ENCODE data around the gene SIK3.

Gene SIK3

GRCh38 chr11:116890193-116890592 is 208.0 kb downstream of the SIK3 start:
- no peak overlapping the region for H2AFZ ChIP-seq (ENCODE audit: low read length)
- no peaks in the 10 kb centered on the region; the same call in 1 of the 2 replicates for H3F3A ChIP-seq (ENCODE audit: insufficient read depth, low read length)
- H3K27ac ChIP-seq (ENCODE audit: low read length): no peak overlapping the region
- peak; percentile 14 for DNase-seq
- no peaks in the 10 kb centered on the region for H3K36me3 ChIP-seq (replicated peaks; ENCODE audit: insufficient read depth, low read length)
- H3K9me2 ChIP-seq (replicated peaks; ENCODE audit: insufficient read depth, low read length): no peaks in the 10 kb centered on the region
- no peaks in the 10 kb centered on the region for H4K20me1 ChIP-seq (ENCODE audit: insufficient read depth, low read length)
- H3K4me3 ChIP-seq (ENCODE audit: low read length): no peak overlapping the region
- TF ChIP-seq CTCF (IDR thresholded peaks at IDR 0.05; ENCODE audit: low read length) (no peak), EZH2 (optimal IDR thresholded peaks at IDR 0.05; ENCODE audit: low read depth, low read length) (no peak), EZH2phosphoT487 (IDR thresholded peaks at IDR 0.05; ENCODE audit: low read length) (no peak)
- no peak overlapping the region for H3K9ac ChIP-seq (ENCODE audit: low read length)
- H3K4me2 ChIP-seq (ENCODE audit: low read depth, low read length): no peak overlapping the region
- H3K9me3 ChIP-seq (replicated peaks; ENCODE audit: insufficient read depth, low read length): no peaks in the 10 kb centered on the region
- H3K27me3 ChIP-seq (replicated peaks; ENCODE audit: insufficient read depth, low read length): no peaks in the 10 kb centered on the region
- H3K79me2 ChIP-seq (ENCODE audit: low read length): no peaks in the 10 kb centered on the region
- no peaks in the 10 kb centered on the region for H3K4me1 ChIP-seq (ENCODE audit: low read length)

GRCh38 chr11:116888884-116889549 is 209.2 kb downstream of the SIK3 start:
- Histone ChIP-seq H3K9me3 (replicated peaks; ENCODE audit: insufficient read depth, low read length) (no peaks in the 10 kb centered on the region), H3K4me2 (ENCODE audit: low read depth, low read length) (no peak overlapping the region)

GRCh38 chr11:116888024-116888423 is 210.2 kb downstream of the SIK3 start:
- Histone ChIP-seq H3K9me2 (replicated peaks; ENCODE audit: insufficient read depth, low read length) (no peaks in the 10 kb centered on the region), H3K4me2 (ENCODE audit: low read depth, low read length) (no peak overlapping the region), H3K9me3 (replicated peaks; ENCODE audit: insufficient read depth, low read length) (no peaks in the 10 kb centered on the region), H3K9ac (ENCODE audit: low read length) (no peak overlapping the region), H3F3A (ENCODE audit: insufficient read depth, low read length) (no peaks in the 10 kb centered on the region), H2AFZ (ENCODE audit: low read length) (no peak overlapping the region), H3K4me1 (ENCODE audit: low read length) (no peaks in the 10 kb centered on the region), H3K27ac (ENCODE audit: low read length) (no peak overlapping the region), H3K79me2 (ENCODE audit: low read length) (no peaks in the 10 kb centered on the region), H3K36me3 (replicated peaks; ENCODE audit: insufficient read depth, low read length) (no peaks in the 10 kb centered on the region), H3K4me3 (ENCODE audit: low read length) (no peak overlapping the region), H4K20me1 (ENCODE audit: insufficient read depth, low read length) (no peaks in the 10 kb centered on the region), H3K27me3 (replicated peaks; ENCODE audit: insufficient read depth, low read length) (no peaks in the 10 kb centered on the region)
- TF ChIP-seq EZH2 (optimal IDR thresholded peaks at IDR 0.05; ENCODE audit: low read depth, low read length): no peak
- no peak for TF ChIP-seq EZH2phosphoT487 (IDR thresholded peaks at IDR 0.05; ENCODE audit: low read length)
- no peak for TF ChIP-seq CTCF (IDR thresholded peaks at IDR 0.05; ENCODE audit: low read length)
- DNase-seq: no peak

More at GRCh38 chr11:116888884-116889549, 209.2 kb downstream of the SIK3 start:
- Histone ChIP-seq H3K4me1 (ENCODE audit: low read length) (no peaks in the 10 kb centered on the region), H3K9me2 (replicated peaks; ENCODE audit: insufficient read depth, low read length) (no peaks in the 10 kb centered on the region), H3K27me3 (replicated peaks; ENCODE audit: insufficient read depth, low read length) (no peaks in the 10 kb centered on the region), H2AFZ (ENCODE audit: low read length) (no peak overlapping the region), H3K4me3 (ENCODE audit: low read length) (no peak overlapping the region), H3K79me2 (ENCODE audit: low read length) (no peaks in the 10 kb centered on the region), H3K36me3 (replicated peaks; ENCODE audit: insufficient read depth, low read length) (no peaks in the 10 kb centered on the region), H3F3A (ENCODE audit: insufficient read depth, low read length) (no peaks in the 10 kb centered on the region), H3K27ac (ENCODE audit: low read length) (no peak overlapping the region), H4K20me1 (ENCODE audit: insufficient read depth, low read length) (no peaks in the 10 kb centered on the region), H3K9ac (ENCODE audit: low read length) (no peak overlapping the region)
- DNase-seq: no peak
- no peak for TF ChIP-seq CTCF (IDR thresholded peaks at IDR 0.05; ENCODE audit: low read length)

Measured in MM.1S (cell line).